ENCODE results near the gene DGCR6L.
"Not testable (repeated sequence)": the region's sequence is repeated elsewhere in the genome, so short reads cannot be mapped to it uniquely, and the experiment has no call there.

The DGCR6L gene

GRCh38 chr22:20284471-20285086 lies 35.3 kb downstream of the DGCR6L start:
- no peak for DNase-seq (ENCODE audit: extremely low spot score)
- ChIA-PET CTCF (interaction anchor here (0.9 to 1.2 kb wide), 3 partner anchors 46 to 131 kb away, joined by 3 to 4 read pairs (median 3); no protein-coding TSS in a partner anchor), POLR2A (no interaction called here)
- TF ChIP-seq BHLHE40 (IDR thresholded peaks at IDR 0.05; ENCODE audit: borderline replicate concordance) (no peak), ZNF384 (IDR thresholded peaks at IDR 0.05) (no peak), NFRKB (IDR thresholded peaks at IDR 0.05) (no peak), SUZ12 (IDR thresholded peaks at IDR 0.05) (no peak)

GRCh38 chr22:20283674-20284066 lies 36.2 kb downstream of the DGCR6L start:
- ChIA-PET POLR2A (no interaction called here), CTCF (interaction anchor here (1.2 kb wide), 1 partner anchor 127 kb away, joined by 4 read pairs; no protein-coding TSS in a partner anchor)
- no peak for DNase-seq (ENCODE audit: extremely low spot score)
- no peak for TF ChIP-seq SUZ12 (IDR thresholded peaks at IDR 0.05)
- TF ChIP-seq CTBP1 (IDR thresholded peaks at IDR 0.05; ENCODE audit: borderline replicate concordance), result no peak
- TF ChIP-seq FOXA1 (IDR thresholded peaks at IDR 0.05), result no peak

GRCh38 chr22:20282901-20283673 lies 36.8 kb downstream of the DGCR6L start:
- POLR2A ChIA-PET, result no interaction called here
- TF ChIP-seq HDGF (IDR thresholded peaks at IDR 0.05; ENCODE audit: borderline replicate concordance), result no peak
- TF ChIP-seq ZNF384 (IDR thresholded peaks at IDR 0.05), result no peak
- no peak for TF ChIP-seq SUZ12 (IDR thresholded peaks at IDR 0.05)
- no peak for TF ChIP-seq ARNT (IDR thresholded peaks at IDR 0.05)
- TF ChIP-seq ELF4 (IDR thresholded peaks at IDR 0.05), result no peak
- TF ChIP-seq PKNOX1 (IDR thresholded peaks at IDR 0.05), result no peak
- no peak for TF ChIP-seq LEF1 (IDR thresholded peaks at IDR 0.05; ENCODE audit: borderline replicate concordance)
- no peak for TF ChIP-seq L3MBTL2 (conservative IDR thresholded peaks at IDR 0.05)
- TF ChIP-seq SP1 (IDR thresholded peaks at IDR 0.05), result no peak
- no peak for TF ChIP-seq FOXA1 (IDR thresholded peaks at IDR 0.05)
- TF ChIP-seq FOXM1 (IDR thresholded peaks at IDR 0.05; ENCODE audit: borderline replicate concordance), result no peak
- no peak for TF ChIP-seq BHLHE40 (IDR thresholded peaks at IDR 0.05; ENCODE audit: borderline replicate concordance)
- TF ChIP-seq FOXK2 (IDR thresholded peaks at IDR 0.05), result no peak
- no peak for TF ChIP-seq CTBP1 (IDR thresholded peaks at IDR 0.05; ENCODE audit: borderline replicate concordance)
- no peak for TF ChIP-seq NFRKB (IDR thresholded peaks at IDR 0.05)
- no peak for TF ChIP-seq TARDBP (IDR thresholded peaks at IDR 0.05)

GRCh38 chr22:20281891-20282290 lies 38.0 kb downstream of the DGCR6L start:
- ChIA-PET CTCF (no interaction called here), POLR2A (no interaction called here)
- TF ChIP-seq NFRKB (IDR thresholded peaks at IDR 0.05) (no peak), PKNOX1 (IDR thresholded peaks at IDR 0.05) (no peak), LEF1 (IDR thresholded peaks at IDR 0.05; ENCODE audit: borderline replicate concordance) (no peak), TARDBP (IDR thresholded peaks at IDR 0.05) (no peak), CTBP1 (IDR thresholded peaks at IDR 0.05; ENCODE audit: borderline replicate concordance) (no peak), SUZ12 (IDR thresholded peaks at IDR 0.05) (no peak), FOXA1 (IDR thresholded peaks at IDR 0.05) (no peak), FOXM1 (IDR thresholded peaks at IDR 0.05; ENCODE audit: borderline replicate concordance) (no peak), L3MBTL2 (conservative IDR thresholded peaks at IDR 0.05) (no peak), BHLHE40 (IDR thresholded peaks at IDR 0.05; ENCODE audit: borderline replicate concordance) (no peak), SP1 (IDR thresholded peaks at IDR 0.05) (no peak), ZNF384 (IDR thresholded peaks at IDR 0.05) (no peak), ARNT (IDR thresholded peaks at IDR 0.05) (no peak), ELF4 (IDR thresholded peaks at IDR 0.05) (no peak)
- no peak for DNase-seq (ENCODE audit: extremely low spot score)

More at GRCh38 chr22:20282901-20283673, 36.8 kb downstream of the DGCR6L start:
- no peak for DNase-seq (ENCODE audit: extremely low spot score)
- CTCF ChIA-PET, result no interaction called here

- POLR2A ChIA-PET; DNase-seq (ENCODE audit: extremely low spot score): not testable (repeated sequence)
- CTCF ChIA-PET, result interaction anchor here (0.6 kb wide), 1 partner anchor 10 kb away, joined by 3 read pairs; no protein-coding TSS in a partner anchor
Observed at GRCh38 chr22:20281473-20281872, 38.4 kb downstream of the DGCR6L start.

GRCh38 chr22:20280866-20281265 lies 39.0 kb downstream of the DGCR6L start:
- TF ChIP-seq TARDBP (IDR thresholded peaks at IDR 0.05) (no peak), PKNOX1 (IDR thresholded peaks at IDR 0.05) (no peak), SUZ12 (IDR thresholded peaks at IDR 0.05) (no peak), SP1 (IDR thresholded peaks at IDR 0.05) (no peak), FOXM1 (IDR thresholded peaks at IDR 0.05; ENCODE audit: borderline replicate concordance) (no peak), FOXA1 (IDR thresholded peaks at IDR 0.05) (no peak), ZNF384 (IDR thresholded peaks at IDR 0.05) (no peak), FOXK2 (IDR thresholded peaks at IDR 0.05) (no peak), LEF1 (IDR thresholded peaks at IDR 0.05; ENCODE audit: borderline replicate concordance) (no peak)
- no peak for DNase-seq (ENCODE audit: extremely low spot score)
- POLR2A ChIA-PET, result no interaction called here
- CTCF ChIA-PET, result interaction anchor here (0.6 kb wide), 1 partner anchor 10 kb away, joined by 3 read pairs; no protein-coding TSS in a partner anchor

- CTCF ChIA-PET; DNase-seq (ENCODE audit: extremely low spot score); POLR2A ChIA-PET: not testable (repeated sequence)
Observed at GRCh38 chr22:20280163-20280562, 39.7 kb downstream of the DGCR6L start.
